Lower leg skin (tissue), 3 donors: ENCODE measurements around the gene RNF13.

Source experiments
- POLR2A ChIP-seq, 2 donors: fragments of 450-650 bp; IDR thresholded peaks; one replicate each; pipeline ENCODE4 v1.6.1; 2016 to 2017; ENCODE audit warnings: antibody characterized with exemption in 2 of 2, mild to moderate bottlenecking in 1 of 2, moderate library complexity in 1 of 2
- TF ChIP-seq, protein P1 (sequence below), 3 donors: fragments of 450-650 bp; IDR thresholded peaks; one replicate each; pipeline ENCODE4 v1.5.1; 2016; ENCODE audit warnings: antibody characterized with exemption in 3 of 3, mild to moderate bottlenecking in 3 of 3, moderate library complexity in 2 of 3

DNA sequence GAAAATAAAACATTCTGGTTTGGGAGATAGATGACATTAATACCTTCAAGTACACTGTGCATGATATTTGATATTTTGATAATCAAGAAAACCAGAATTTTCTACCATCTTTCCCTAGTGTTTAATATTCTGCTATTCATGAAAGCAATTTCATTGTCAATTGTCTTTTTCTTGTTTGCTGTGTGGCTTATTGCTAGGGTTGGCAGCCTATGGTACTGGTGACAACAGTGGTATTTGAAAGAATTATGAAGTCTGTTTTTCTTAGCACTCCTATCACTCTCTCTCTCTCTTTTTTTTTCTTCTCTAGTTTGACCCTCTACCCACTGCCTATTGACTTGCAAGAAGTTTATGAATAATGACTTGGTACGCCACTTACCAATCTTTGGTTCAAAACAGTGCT lies 15.4 kb downstream of the RNF13 start:
- TF ChIP-seq POLR2A (IDR thresholded peaks at IDR 0.05), result no peak
- TF ChIP-seq, protein P1, sequence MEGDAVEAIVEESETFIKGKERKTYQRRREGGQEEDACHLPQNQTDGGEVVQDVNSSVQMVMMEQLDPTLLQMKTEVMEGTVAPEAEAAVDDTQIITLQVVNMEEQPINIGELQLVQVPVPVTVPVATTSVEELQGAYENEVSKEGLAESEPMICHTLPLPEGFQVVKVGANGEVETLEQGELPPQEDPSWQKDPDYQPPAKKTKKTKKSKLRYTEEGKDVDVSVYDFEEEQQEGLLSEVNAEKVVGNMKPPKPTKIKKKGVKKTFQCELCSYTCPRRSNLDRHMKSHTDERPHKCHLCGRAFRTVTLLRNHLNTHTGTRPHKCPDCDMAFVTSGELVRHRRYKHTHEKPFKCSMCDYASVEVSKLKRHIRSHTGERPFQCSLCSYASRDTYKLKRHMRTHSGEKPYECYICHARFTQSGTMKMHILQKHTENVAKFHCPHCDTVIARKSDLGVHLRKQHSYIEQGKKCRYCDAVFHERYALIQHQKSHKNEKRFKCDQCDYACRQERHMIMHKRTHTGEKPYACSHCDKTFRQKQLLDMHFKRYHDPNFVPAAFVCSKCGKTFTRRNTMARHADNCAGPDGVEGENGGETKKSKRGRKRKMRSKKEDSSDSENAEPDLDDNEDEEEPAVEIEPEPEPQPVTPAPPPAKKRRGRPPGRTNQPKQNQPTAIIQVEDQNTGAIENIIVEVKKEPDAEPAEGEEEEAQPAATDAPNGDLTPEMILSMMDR (IDR thresholded peaks at IDR 0.05), result no peak
